ENCODE measurements around the gene NUDT17.
A peak's percentile ranks its signal among the peaks of the same experiment; 100 is the strongest.

The NUDT17 gene

GRCh38 chr1:145846201-145846612 lies 777 bp downstream of the NUDT17 start:
- DNase-seq (ENCODE audit: low read depth in 4 of 4, low spot score in 1 of 4): no peak

- DNase-seq (ENCODE audit: low read depth in 4 of 4, low spot score in 1 of 4): no peak
Observed at GRCh38 chr1:145847827-145848226, 2.4 kb downstream of the NUDT17 start.

- no peak for DNase-seq (ENCODE audit: low read depth in 4 of 4, low spot score in 1 of 4)
Observed at GRCh38 chr1:145849356-145850160, 4.1 kb downstream of the NUDT17 start.

GRCh38 chr1:145855426-145855948 lies 10.1 kb downstream of the NUDT17 start:
- DNase-seq (ENCODE audit: low read depth in 4 of 4, low spot score in 1 of 4): no peak

GRCh38 chr1:145857170-145857569 lies 11.7 kb downstream of the NUDT17 start:
- DNase-seq (ENCODE audit: low read depth in 4 of 4, low spot score in 1 of 4): no peak

GRCh38 chr1:145858238-145858900 lies 12.9 kb downstream of the NUDT17 start:
- peak in 2 of 4 experiments; percentile 36 to 44 for DNase-seq (ENCODE audit: low read depth in 4 of 4, low spot score in 1 of 4)

- DNase-seq (ENCODE audit: low read depth in 4 of 4, low spot score in 1 of 4): peak in 3 of 4 experiments; percentile 64 to 87 (median 72)
Observed at GRCh38 chr1:145858901-145859490, 13.6 kb downstream of the NUDT17 start, which contains the start of gene PIAS3. PIAS3 (minus strand) TSS chr1:145859081; CDS start chr1:145858990, 91 bp downstream.

GRCh38 chr1:145859491-145860023 lies 14.1 kb downstream of the NUDT17 start:
- peak in 3 of 4 experiments; percentile 55 to 70 (median 62) for DNase-seq (ENCODE audit: low read depth in 4 of 4, low spot score in 1 of 4)

GRCh38 chr1:145863282-145864018 lies 18.0 kb downstream of the NUDT17 start:
- DNase-seq (ENCODE audit: low read depth in 4 of 4, low spot score in 1 of 4): no peak

GRCh38 chr1:145868232-145868631 lies 22.8 kb downstream of the NUDT17 start:
- no peak for DNase-seq (ENCODE audit: low read depth in 4 of 4, low spot score in 1 of 4)

- DNase-seq (ENCODE audit: low read depth in 4 of 4, low spot score in 1 of 4): peak in 2 of 4 experiments; percentile 11 to 17
Observed at GRCh38 chr1:145871994-145872924, 26.8 kb downstream of the NUDT17 start.

GRCh38 chr1:145874646-145875045 lies 29.2 kb downstream of the NUDT17 start:
- DNase-seq (ENCODE audit: low read depth in 4 of 4, low spot score in 1 of 4): no peak

- no peak for DNase-seq (ENCODE audit: low read depth in 4 of 4, low spot score in 1 of 4)
Observed at GRCh38 chr1:145877923-145878486, 32.6 kb downstream of the NUDT17 start.

- no peak for DNase-seq (ENCODE audit: low read depth in 4 of 4, low spot score in 1 of 4)
Observed at GRCh38 chr1:145878724-145879123, 33.3 kb downstream of the NUDT17 start.

- DNase-seq (ENCODE audit: low read depth in 4 of 4, low spot score in 1 of 4): no peak
Observed at GRCh38 chr1:145879775-145880174, 34.3 kb downstream of the NUDT17 start.

GRCh38 chr1:145884675-145885074 lies 39.2 kb downstream of the NUDT17 start:
- no peak for DNase-seq (ENCODE audit: low read depth in 4 of 4, low spot score in 1 of 4)

- peak; percentile 68 to 85 (median 76) for DNase-seq (ENCODE audit: low read depth in 4 of 4, low spot score in 1 of 4)
Observed at GRCh38 chr1:145885738-145886287, 40.4 kb downstream of the NUDT17 start, which contains the start of gene ANKRD35. ANKRD35 (minus strand) TSS chr1:145885866; CDS start chr1:145885758, 108 bp downstream.

GRCh38 chr1:145886390-145886789 lies 41.0 kb downstream of the NUDT17 start:
- DNase-seq (ENCODE audit: low read depth in 4 of 4, low spot score in 1 of 4): no peak

GRCh38 chr1:145886816-145887215 lies 41.4 kb downstream of the NUDT17 start:
- DNase-seq (ENCODE audit: low read depth in 4 of 4, low spot score in 1 of 4): no peak
